Adrenal gland (tissue), 12 donors: ENCODE data around the gene KCTD1. TPM values are rescaled to one million over a fixed set of nuclear protein-coding genes. Genes with fewer than 3 reads are reported as not detected.

ENCODE experiments used
- DNase-seq, 7 donors: peaks; one replicate each; pipeline ENCODE4 v3.0.0-alpha.2; 2019 to 2020
- H3K27ac ChIP-seq, 5 donors: fragments of 200-600 bp; sonication (generic) in 4 of 5; 1 replicate in 3 of 5; 2 replicates in 2 of 5; pipeline versions ENCODE4 v1.5.1 to v1.8.0; 2016 to 2020; ENCODE audit warnings: mild to moderate bottlenecking in 1 of 5
- H3K27me3 ChIP-seq: fragments of 200-600 bp; 2 replicates; pipeline ENCODE4 v1.8.0; 2021
- H3K36me3 ChIP-seq, 2 donors: fragments of 200-600 bp; replicated peaks in 1 of 2; 1 replicate in 1 of 2; 2 replicates in 1 of 2; pipeline versions ENCODE4 v1.5.1 to v1.8.0; 2018 to 2022
- H3K4me1 ChIP-seq, 2 donors: fragments of 200-600 bp; replicated peaks in 1 of 2; 1 replicate in 1 of 2; 2 replicates in 1 of 2; pipeline versions ENCODE4 v1.5.1 to v1.8.0; 2018 to 2021
- H3K4me3 ChIP-seq, 4 donors: fragments of 200-600 bp; sonication (generic) in 3 of 4; one replicate each; pipeline ENCODE4 v1.5.1; 2016 to 2018
- H3K9me3 ChIP-seq, 3 donors: fragments of 200-600 bp; sonication (generic) in 1 of 3; replicated peaks in 1 of 3; 1 replicate in 2 of 3; 2 replicates in 1 of 3; pipeline versions ENCODE4 v1.5.1 to v1.8.0; 2016 to 2021
- CTCF ChIP-seq, 6 experiments: fragments of 450-650 bp in 4 of 6; fragments of 200-600 bp in 2 of 6; sonication (generic) in 1 of 6; IDR thresholded peaks; 1 replicate in 5 of 6; 2 replicates in 1 of 6; pipeline versions ENCODE4 v1.5.1 to v1.8.0; 2016 to 2021; ENCODE audit warnings: antibody characterized with exemption in 6 of 6, mild to moderate bottlenecking in 2 of 6, moderate library complexity in 1 of 6
- POLR2A ChIP-seq, 2 donors: fragments of 450-650 bp; IDR thresholded peaks; one replicate each; pipeline ENCODE4 v1.6.1; 2017; ENCODE audit warnings: antibody characterized with exemption in 2 of 2, mild to moderate bottlenecking in 2 of 2, moderate library complexity in 1 of 2
- WGBS, 4 donors: extraction: QIAGEN DNeasy Blood & Tissue Kit in 2 of 4; methylation state at CpG; one replicate each; pipeline versions ENCODE4 v1.1.5 to v1.1.7; 2013 to 2017; 5-methylcytosine and 5-hydroxymethylcytosine counted together
- intact Hi-C, 2 donors: fragments of 100-400 bp; cut with DNase I; formaldehyde crosslinking; loops; one replicate each; pipeline versions ENCODE4 v1.14.1 to v1.15.0; 2022 to 2023
- polyA plus RNA-seq, 3 donors: library from polyadenylated mRNA; stranded (reverse); fragments of 200-250 nt in 2 of 3; fragments of 350-450 nt in 1 of 3; fragmentation: Illumina TruSeq in 1 of 3; extraction: RNeasy Lipid Tissue Mini Kit (QIAGEN cat#74804) in 1 of 3; gene quantifications; one replicate each; pipeline ENCODE4 v1.2.3, GENCODE V29; 2013 to 2014
- total RNA-seq, 9 donors: library from RNA; depleted of rRNA in 4 of 9; stranded (reverse); fragments of >200 nt in 4 of 9; fragments of 120-200 nt in 1 of 9; fragmentation: NEBNext Ultra II Directional in 1 of 9; extraction: Animal tissue kit (Norgen Biotek cat#: 25700) in 1 of 9; gene quantifications; one replicate each; pipeline versions ENCODE4 v1.1.0 to v1.2.4, GENCODE V29; 2013 to 2023
- donor health status: healthy with polysubstance abuse.
- donor health status: Bipolar disorder and iron deficiency.
- donor health status: DM: yes; HTN: yes; CAD: no.
- donor health status: DM: no; HTN: no; CAD: no.
- donor health status: DM: no; HTN: no; CAD: no.
- donor health status: DM: yes; HTN: yes; CAD: no.

KCTD1 gene
- total and polyA plus RNA-seq, 12 donors = 9.8 to 44.8 (median 30.8) TPM

- H3K4me3 ChIP-seq = no peak overlapping the region
- no peaks in the 10 kb centered on the region for H3K27me3 ChIP-seq
- H3K4me1 ChIP-seq = peaks cover 5 to 9% of the 10 kb centered on the region in 2 donors
- TF ChIP-seq POLR2A (IDR thresholded peaks at IDR 0.05) = peak in 1 of 2 donors; percentile 49
- TF ChIP-seq CTCF (IDR thresholded peaks at IDR 0.05) = no peak
- intact Hi-C loops = no loop called here
- no peaks in the 10 kb centered on the region for H3K36me3 ChIP-seq
- H3K9me3 ChIP-seq = no peaks in the 10 kb centered on the region
- H3K27ac ChIP-seq = peak overlapping the region in 1 of 5 donors; percentile 22
- DNase-seq = peak; percentile 56 to 80 (median 72)
- WGBS, 4 donors = 23 to 36% (median 30%) methylated on average over 4 to 5 of the region's 5 CpGs
Measured at GRCh38 chr18:26429535-26430226, 118.7 kb downstream of the KCTD1 start.

- Histone ChIP-seq H3K27ac (no peak overlapping the region), H3K4me3 (no peak overlapping the region), H3K4me1 (peaks cover 5 to 14% of the 10 kb centered on the region in 2 donors), H3K9me3 (no peaks in the 10 kb centered on the region), H3K36me3 (no peaks in the 10 kb centered on the region), H3K27me3 (no peaks in the 10 kb centered on the region)
- WGBS, 4 donors = 77 to 91% (median 83%) methylated on average over 5 of the region's 5 CpGs
- DNase-seq = peak in 2 of 7 donors; percentile 6 to 18
- intact Hi-C loops = no loop called here
- no peak for TF ChIP-seq CTCF (IDR thresholded peaks at IDR 0.05)
Measured at GRCh38 chr18:26425148-26425531, 123.2 kb downstream of the KCTD1 start.

GRCh38 chr18:26424428-26425147 lies 123.8 kb downstream of the KCTD1 start:
- peak in 2 of 7 donors; percentile 2 to 40 for DNase-seq
- Histone ChIP-seq H3K27ac (no peak overlapping the region), H3K36me3 (no peaks in the 10 kb centered on the region), H3K27me3 (no peaks in the 10 kb centered on the region), H3K4me3 (no peak overlapping the region), H3K9me3 (no peaks in the 10 kb centered on the region), H3K4me1 (peaks cover 5 to 9% of the 10 kb centered on the region in 2 donors)
- 92 to 100% (median 95%) methylated on average over 2 to 4 of the region's 4 CpGs for WGBS, 4 donors
- TF ChIP-seq POLR2A (IDR thresholded peaks at IDR 0.05) = no peak
- no peak for TF ChIP-seq CTCF (IDR thresholded peaks at IDR 0.05)
- intact Hi-C loops = no loop called here

- no peak overlapping the region for H3K4me3 ChIP-seq
- no peaks in the 10 kb centered on the region for H3K9me3 ChIP-seq
- WGBS, 4 donors = 72 to 86% (median 83%) methylated on average over 5 to 6 of the region's 6 CpGs
- intact Hi-C loops = no loop called here
- no peaks in the 10 kb centered on the region for H3K36me3 ChIP-seq
- DNase-seq = no peak
- no peaks in the 10 kb centered on the region for H3K27me3 ChIP-seq
- H3K27ac ChIP-seq = no peak overlapping the region
- peaks cover 0 to 5% of the 10 kb centered on the region in 2 donors for H3K4me1 ChIP-seq
- TF ChIP-seq POLR2A (IDR thresholded peaks at IDR 0.05) (no peak), CTCF (IDR thresholded peaks at IDR 0.05) (no peak)
Measured at GRCh38 chr18:26422472-26423162, 125.7 kb downstream of the KCTD1 start.
